ENCODE results near the gene MFAP5. TPM values are rescaled to one million over a fixed set of nuclear protein-coding genes. Genes with fewer than 3 reads are reported as not detected.
"Not testable (repeated sequence)": the region's sequence is repeated elsewhere in the genome, so short reads cannot be mapped to it uniquely, and the experiment has no call there.

MFAP5 gene
- total RNA-seq, 1 donor: not detected

DNA sequence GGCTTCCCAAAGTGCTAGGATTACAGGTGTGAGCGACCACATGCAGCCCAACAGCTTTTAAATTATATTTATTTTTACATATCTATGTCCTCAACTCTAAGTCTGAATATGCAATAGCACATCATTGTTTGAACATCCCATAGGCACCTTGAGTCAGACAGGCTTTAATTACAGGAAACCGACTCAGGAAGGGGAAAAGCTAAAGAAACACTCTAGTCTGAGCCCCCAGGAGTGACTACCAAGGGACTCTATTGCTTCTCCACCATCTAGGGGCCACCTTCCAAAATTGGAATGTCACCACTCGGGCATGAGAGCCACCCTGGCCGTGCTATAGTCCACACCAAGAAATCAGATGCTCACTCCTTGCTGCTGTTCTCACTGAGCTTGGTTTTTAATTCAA, 14.0 kb upstream of the MFAP5 start:
- no peak for DNase-seq (ENCODE audit: low read depth in 2 of 3, low spot score in 2 of 3)

DNA sequence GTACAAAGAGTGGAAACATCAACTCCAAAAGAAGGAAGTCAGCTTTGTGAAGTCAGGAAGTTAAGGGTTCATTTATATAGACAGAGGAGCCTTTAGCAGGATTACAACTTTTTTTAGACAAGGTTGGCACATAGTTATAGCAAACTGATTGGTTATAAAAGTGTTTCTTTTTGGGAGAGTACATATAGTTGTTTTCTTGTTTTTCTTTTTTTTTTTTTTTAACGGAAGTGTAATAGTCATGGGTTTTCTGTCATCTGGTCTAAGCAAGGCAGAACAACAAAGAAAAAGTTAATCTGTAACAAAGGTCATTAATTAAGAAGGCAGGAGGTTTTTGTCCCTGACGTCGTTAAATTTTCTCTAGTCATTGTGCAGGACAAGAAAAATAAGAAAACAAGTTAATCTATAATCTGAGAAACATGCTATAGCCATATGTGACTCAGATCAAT, 13.0 kb upstream of the MFAP5 start:
- DNase-seq (ENCODE audit: low read depth in 2 of 3, low spot score in 2 of 3): peak in 1 of 3 donors; percentile 21

DNA sequence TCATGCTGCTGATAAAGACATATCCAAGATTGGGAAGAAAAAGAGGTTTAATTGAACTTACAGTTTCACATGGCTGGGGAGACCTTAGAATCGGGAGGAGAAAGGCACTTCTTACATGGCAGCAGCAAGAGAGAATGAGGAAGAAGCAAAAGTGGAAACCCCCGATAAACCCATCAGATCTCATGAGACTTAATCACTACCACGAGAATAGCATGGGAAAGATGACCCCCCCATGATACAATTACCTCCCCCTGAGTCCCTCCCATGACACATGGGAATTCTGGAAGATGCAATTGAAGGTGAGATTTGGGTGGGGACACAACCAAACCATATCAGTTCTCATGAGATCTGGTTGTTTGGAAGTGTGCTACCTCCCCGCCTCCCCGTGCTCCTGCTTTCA, 9.8 kb upstream of the MFAP5 start:
- DNase-seq (ENCODE audit: low read depth in 2 of 3, low spot score in 2 of 3): no peak

DNA sequence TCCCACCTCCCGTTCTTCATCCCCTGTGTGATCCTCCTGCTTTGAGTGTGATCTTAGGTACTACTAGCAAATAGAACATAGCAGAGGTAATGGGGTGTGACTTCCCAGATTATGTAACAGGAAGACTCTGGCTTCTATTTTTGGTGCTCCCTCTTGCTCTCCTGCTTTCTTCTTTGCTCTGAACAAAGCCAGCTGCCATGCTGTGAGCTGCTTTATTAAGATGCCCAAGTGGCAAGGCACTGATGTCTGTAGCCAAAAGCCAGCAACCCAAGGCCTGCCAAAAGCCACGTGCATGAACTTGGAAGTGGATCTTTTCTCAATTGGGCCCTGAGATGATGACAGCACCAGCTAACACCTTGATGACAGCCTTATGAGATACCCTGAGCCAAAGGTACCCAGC, 5.8 kb upstream of the MFAP5 start:
- no peak for DNase-seq (ENCODE audit: low read depth in 2 of 3, low spot score in 2 of 3)

DNA sequence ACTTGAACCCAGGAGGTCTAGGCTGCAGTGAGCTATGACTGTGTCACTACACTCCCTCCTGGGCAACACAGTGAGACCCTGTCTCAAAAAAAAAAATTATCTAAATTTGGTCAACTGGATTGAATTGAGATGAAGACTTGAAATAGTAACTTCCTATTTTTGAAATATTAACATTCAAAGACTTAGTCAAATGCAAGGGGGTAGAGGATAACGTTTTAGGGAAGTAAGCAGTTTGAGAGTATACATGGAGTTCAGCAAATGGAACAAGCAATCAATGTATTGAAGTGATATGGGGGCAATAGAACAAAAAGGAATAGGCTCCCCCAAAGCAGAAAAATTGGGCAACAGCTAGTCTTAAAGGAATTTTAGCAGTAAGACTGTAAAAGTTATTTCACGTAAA, 4.6 kb upstream of the MFAP5 start:
- DNase-seq (ENCODE audit: low read depth in 2 of 3, low spot score in 2 of 3): peak in 1 of 3 donors; percentile 56

DNA sequence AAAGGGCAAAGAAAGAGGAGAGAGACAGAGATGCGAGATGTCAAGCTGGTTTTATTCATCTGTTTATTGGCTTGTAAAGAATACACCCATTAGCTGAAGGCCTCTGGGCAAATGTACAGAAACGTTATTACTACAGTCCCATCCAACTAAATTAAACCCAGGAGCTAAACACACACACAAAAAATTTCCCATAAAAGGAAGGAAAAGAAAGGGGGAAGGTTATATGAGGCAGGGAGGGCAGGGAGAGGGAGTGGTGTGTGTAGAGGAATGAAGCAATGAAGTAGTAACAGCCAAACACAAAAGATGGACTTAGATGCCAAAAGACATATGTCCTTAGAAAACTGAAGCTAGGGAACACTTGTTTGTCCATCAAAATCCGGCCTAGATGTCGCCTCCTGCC, 3.1 kb upstream of the MFAP5 start:
- no peak for DNase-seq (ENCODE audit: low read depth in 2 of 3, low spot score in 2 of 3)

DNA sequence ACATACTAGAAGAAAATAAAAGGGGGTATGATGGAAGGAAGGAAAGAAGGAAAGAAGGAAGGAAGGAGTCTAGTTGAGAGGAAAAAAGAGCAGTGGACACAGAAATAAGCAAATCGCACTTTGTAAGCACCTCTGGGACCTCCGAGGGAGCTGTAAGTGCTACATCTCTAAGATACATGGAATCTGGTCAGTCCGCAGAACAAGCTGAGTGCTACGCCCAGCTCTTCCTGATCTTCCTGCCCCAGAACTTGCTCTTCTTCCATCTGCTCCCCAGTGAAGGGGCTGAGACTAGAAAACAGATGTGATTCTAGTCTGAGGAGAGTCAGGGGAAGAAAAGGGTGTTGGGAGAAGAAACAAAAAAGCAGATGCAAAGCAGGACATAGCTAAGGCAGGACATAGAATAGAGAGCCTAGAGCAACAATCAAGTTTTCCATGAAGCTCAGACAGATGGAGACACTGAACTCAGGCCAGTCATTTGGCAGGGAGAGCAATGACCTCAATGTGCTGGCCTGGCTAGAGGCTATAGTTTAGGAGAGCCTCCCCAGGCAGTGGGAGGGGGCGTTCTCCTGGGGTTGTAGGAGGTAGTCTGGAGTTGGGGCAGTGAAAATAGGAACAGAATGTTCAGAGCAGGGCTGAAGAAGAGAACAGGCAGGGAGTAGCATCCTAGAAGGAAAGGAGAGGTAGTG, 1.7 kb upstream of the MFAP5 start:
- no peak for DNase-seq (ENCODE audit: low read depth in 2 of 3, low spot score in 2 of 3)

DNA sequence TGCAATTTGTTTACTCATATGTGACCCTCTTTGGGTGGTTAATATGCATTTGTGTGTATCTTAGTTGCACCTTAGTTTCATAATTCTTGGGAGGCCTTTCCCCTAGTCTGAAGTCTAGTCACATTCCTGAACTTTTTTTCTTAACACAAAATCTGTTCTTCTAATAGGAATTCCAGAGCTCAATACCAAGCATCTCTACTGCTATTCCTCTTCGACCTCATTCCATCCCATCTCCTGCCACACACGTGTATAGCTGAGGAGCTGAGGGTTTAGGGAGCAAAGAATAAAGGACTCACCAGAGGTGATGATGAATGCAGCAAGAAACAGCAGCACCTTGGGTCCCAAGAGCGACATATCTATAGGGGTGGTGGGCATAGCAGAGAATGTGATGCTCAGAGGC, 875 bp downstream of the MFAP5 start:
- no peak for DNase-seq (ENCODE audit: low read depth in 2 of 3, low spot score in 2 of 3)

DNA sequence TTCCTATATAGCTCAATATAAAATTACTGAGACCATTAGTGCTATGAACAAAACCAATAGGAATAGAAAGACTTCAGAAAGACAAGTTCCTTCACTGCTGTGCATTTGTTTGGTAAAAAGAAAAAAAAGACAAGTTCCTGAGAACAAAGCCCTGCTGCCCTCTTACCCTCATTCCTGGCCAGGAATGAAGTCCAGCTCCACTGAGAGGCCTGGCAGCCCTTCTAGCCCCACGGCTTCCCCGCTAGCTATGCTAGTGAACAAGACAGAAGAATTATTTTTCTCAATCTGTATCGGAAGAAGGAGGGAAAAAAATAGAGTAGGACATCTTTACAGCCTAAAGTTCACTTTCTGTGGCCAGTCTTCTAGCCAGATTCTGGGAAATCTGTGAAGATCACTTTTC, 1.6 kb downstream of the MFAP5 start:
- DNase-seq (ENCODE audit: low read depth in 2 of 3, low spot score in 2 of 3): no peak

DNA sequence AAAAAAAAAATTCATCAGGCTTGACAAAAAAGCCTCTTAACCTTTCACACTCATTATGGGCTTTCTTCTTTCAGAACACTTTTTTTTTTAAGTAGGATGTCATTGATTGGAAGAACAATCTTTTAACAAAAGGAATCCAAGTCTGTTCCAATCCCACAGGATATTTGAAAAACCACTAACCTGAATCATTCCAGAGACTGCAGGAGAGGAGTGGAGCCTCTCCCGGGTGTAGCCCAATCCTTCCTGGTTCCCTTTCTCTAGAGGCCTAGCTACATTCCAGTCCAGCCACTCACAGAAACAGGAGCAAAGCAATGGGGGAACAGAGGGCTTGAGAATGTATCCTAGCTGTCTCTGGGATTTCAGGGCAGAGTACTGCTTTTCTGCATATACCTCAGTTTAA, 4.3 kb downstream of the MFAP5 start:
- DNase-seq (ENCODE audit: low read depth in 2 of 3, low spot score in 2 of 3): no peak

DNA sequence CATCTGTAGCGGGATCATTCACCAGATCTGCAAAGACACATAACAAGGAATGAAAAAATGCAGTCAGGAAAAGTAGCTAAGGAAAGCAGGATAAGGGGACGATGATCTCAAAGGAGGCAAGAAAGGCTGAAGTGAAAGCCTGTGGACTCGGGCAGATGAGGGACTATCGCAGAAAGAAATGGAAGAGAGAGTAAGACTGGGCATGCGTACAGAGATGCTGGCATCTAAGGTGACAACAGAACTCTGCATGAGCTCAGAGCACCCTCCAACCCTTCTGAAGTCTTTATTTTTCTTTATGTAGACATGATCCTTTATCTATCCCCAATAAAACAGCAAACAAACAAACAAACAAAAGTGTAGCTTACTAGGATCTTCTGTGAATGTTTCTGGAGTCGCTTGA, 7.2 kb downstream of the MFAP5 start:
- no peak for DNase-seq (ENCODE audit: low read depth in 2 of 3, low spot score in 2 of 3)

DNA sequence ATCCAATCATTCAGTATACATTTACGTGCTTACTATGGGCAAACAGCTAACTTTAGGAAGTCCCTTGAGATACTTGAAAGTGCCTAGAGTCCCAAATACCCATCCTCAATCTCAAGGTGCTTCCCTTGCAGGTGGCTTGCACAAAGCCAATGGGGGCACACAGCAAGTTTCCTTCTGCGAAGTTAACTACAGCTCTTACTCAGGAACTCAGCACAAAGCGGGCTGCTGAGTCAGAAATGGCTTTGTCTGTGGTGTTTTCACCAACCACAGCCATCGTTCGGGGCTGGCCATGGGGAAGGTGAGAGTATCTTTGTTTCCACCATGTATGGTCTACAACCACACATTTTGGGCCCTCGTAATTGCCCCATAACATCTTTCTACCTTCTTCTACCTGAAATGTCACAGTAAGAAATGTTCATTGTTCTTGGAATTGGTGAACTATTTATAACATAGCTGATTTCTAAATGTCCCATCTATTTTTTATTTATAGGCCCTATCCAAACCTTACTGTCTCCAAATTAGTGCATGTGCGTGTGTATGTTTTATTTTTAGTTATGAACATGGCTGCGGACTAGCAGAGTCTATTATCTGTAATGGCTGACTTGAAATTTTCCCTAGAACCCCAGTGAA, 13.9 kb downstream of the MFAP5 start:
- no peak for DNase-seq (ENCODE audit: low read depth in 2 of 3, low spot score in 2 of 3)

DNA sequence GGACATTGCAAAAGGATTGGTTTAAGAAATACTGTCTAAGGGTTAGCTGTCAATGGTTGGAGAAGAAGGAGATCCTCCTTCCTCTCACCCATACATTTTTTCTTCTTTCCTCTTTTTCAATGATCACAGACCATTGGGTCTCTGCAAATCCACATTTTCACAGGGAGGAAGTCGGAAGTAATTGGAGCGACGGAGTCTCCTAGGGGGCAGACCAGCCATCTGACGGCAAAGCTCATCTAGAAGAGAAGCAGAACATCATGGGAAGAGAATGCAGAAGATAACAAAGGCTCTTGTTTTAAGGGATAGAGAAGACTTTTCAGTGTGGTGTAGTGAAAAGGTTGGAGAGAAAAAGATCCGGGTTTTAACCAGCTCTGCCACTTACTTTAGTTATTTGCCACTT, 14.7 kb downstream of the MFAP5 start:
- DNase-seq (ENCODE audit: low read depth in 2 of 3, low spot score in 2 of 3): no peak

DNA sequence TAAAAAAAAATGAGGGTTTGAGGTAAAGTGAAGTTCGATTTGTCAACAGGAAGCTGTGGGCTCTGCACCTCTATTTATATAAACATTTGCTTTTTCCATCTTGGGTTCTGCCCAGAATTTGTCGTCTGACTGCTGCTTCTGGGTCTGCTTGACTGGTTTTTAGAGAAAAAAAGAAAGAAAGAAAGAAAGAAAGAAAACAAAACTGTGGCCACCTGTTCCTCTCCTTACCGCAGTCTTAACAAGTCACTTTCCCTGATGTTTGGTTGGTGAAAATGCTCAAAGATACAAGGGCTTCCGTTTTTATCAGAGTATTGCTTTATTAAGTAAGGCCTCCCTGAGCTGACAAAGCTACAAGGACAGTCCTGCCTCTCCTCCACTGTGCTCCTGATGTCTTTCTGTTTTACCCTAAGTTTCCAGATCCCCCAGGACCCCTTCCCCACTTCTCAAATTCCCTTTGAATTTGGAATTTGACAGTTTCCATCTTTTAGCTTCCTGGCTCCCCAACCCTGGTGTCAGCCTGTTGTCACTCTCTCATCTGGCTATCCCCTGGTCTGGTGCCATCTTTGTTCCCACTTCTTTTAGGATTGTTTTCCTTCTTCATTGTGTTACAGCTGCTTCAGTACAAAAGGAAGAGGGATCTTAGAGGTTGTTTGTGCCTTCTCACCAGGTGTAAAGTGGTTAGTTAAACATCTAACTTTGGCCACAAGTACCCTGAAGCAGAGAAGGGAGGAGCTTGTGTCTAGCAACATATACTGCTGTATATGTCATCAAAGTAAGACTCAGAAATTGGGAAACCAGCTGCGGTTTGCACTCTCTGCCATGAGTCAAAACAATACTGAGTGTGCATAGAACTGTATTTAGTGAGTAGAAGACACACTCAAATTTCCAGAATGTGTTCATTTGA, 18.0 kb downstream of the MFAP5 start:
- DNase-seq (ENCODE audit: low read depth in 2 of 3, low spot score in 2 of 3): peak in 1 of 3 donors; percentile 16

DNA sequence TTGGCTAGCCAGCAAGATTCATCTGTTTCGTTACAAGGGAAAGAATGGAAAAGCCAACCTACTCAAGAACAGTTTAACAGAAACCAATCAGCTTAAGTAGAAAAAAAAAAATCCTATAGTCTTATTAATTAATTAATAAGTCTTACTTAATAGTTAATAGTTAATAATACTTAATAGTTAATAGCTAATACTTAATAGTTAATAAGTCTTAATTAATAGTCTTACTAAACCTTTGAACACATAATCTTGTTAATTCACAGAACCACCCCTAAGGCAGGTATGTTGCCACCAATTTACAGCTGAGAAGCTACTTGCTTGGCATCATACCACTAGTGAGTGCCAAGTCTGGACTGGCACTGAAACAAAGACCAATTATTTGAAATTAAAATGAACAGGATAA, 19.9 kb downstream of the MFAP5 start:
- no peak for DNase-seq (ENCODE audit: low read depth in 2 of 3, low spot score in 2 of 3)

DNA sequence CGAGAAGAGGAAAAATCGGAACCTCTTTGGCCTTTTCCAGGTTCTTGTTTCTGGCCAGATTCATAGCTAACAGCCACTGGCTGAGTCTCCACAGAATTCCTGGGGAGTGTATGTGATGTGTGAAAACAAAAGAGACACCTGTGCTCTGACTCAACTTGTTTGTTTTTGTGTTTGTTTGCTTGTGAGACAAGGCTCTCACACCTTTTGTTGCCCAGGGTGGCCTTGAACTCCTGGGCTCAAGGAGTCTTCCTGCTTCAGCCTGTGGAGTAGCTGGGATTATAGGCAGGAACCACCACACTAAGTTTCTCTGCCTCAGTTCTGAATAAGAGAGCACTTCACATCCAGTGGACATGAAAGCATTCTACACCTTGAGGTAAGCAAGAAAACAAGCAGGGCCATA, 22.7 kb downstream of the MFAP5 start:
- no peak for DNase-seq (ENCODE audit: low read depth in 2 of 3, low spot score in 2 of 3)

DNA sequence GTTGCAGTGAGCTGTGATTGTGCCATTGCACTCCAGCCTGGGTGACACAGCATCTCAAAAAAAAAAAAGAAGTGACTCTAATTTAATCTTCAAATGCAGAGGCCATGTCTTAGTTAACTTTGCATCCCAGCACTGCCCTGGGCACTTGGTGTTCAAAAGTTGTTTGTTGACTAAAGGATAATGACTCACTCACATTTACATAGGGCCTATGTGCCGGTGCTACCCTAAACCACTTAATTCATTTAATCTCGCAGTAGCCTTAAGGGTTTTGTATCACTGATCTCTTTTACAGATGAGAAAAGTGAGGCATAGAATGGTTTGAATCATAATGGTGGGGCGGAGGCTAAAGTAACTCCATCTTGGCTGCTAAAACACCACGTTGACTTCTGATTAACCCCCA, 23.7 kb downstream of the MFAP5 start:
- no peak for DNase-seq (ENCODE audit: low read depth in 2 of 3, low spot score in 2 of 3)

DNA sequence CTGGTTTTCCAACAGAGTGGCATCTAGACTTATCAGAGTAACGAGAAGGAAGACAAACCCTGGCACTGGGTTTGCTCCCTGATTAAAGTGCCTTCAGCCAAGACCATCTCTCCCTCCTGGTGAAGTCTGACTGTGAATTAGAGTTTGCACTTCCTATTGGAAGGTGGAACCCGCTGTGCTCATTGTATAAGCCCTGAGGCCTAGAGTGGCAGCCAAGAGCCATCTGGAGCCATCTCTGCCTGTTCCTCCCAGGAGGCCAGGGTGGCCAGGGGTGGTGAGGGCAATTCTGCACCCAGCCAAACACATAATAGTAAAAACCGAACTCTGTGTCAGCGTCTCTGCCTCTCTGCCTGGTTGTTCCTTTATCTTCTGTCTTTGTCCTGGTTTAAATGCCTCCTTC, 25.0 kb downstream of the MFAP5 start:
- DNase-seq (ENCODE audit: low read depth in 2 of 3, low spot score in 2 of 3): no peak

DNA sequence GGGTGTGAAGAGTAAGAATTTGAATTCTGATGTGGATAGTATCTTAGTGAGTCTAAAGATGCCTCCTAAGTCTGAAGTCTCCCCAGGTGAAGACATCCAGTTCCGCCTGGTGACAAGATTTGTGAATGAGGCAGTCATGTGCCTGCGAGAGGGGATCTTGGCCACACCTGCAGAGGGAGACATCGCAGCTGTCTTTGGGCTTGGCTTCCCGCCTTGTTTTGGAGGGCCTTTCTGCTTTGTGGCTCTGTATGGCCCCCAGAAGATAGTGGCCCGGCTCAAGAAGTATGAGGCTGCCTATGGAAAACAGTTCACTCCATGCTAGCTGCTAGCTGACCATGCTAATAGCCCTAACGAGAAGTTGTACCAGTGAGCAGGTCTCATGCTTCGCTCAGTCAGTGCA, 25.4 kb downstream of the MFAP5 start:
- no peak for DNase-seq (ENCODE audit: low read depth in 2 of 3, low spot score in 2 of 3)

DNA sequence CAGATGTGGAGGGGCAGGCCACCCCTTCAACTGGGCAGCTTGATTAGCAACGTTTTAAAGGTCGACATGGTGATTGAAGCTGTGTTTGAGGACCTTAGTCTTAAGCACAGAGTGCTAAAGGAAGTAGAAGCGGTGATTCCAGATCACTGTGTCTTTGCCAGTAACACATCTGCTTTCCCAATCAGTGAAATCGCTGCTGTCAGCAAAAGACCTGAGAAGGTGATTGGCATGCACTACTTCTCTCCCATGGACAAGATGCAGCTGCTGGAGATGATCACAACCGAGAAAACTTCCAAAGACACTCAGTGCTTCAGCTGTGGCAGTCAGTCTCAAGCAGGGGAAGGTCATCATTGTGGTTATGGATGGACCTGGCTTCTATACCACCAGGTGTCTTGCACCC, 26.0 kb downstream of the MFAP5 start:
- DNase-seq (ENCODE audit: low read depth in 2 of 3, low spot score in 2 of 3): no peak

DNA sequence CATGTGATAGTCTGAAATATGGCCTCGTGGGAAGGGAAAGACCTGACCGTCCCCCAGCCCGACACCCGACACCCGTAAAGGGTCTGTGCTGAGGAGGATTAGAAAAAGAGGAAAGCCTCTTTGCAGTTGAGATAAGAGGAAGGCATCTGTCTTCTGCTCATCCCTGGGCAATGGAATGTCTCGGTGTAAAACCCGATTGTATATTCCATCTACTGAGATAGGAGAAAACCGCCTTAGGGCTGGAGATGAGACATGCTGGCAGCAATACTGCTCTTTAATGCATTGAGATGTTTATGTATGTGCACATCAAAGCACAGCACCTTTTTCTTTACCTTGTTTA, 26.6 kb downstream of the MFAP5 start:
- DNase-seq (ENCODE audit: low read depth in 2 of 3, low spot score in 2 of 3): not testable (repeated sequence)
